ENCODE results near the gene PPP1R9A. TPM values are rescaled to one million over a fixed set of nuclear protein-coding genes. Genes with fewer than 3 reads are reported as not detected.
A peak's percentile ranks its signal among the peaks of the same experiment; 100 is the strongest.

Gene PPP1R9A
- total and polyA plus RNA-seq, 12 donors: 1.4 to 41.9 (median 29.1) TPM

- no peak overlapping the region for H3K27ac ChIP-seq
- no peaks in the 10 kb centered on the region for H3K36me3 ChIP-seq
- DNase-seq: no peak
- no peak overlapping the region for H3K4me3 ChIP-seq
- H3K9me3 ChIP-seq: no peaks in the 10 kb centered on the region
- intact Hi-C loops (cut with DNase I): no loop called here
- 58 to 66% methylated on average over 4 of the region's 4 CpGs for WGBS, 2 donors
- no peak for ATAC-seq
- H3K4me1 ChIP-seq: peaks cover 0 to 8% (median 0%) of the 10 kb centered on the region in 9 donors
- no peak for TF ChIP-seq CTCF (IDR thresholded peaks at IDR 0.05)
- H3K27me3 ChIP-seq: no peaks in the 10 kb centered on the region
Measured at GRCh38 chr7:95041031-95041430, 133.6 kb downstream of the PPP1R9A start.

- ATAC-seq: peak in 3 of 8 donors; percentile 52 to 69 (median 64)
Measured at GRCh38 chr7:95045236-95045923, 138.0 kb downstream of the PPP1R9A start.

GRCh38 chr7:95046494-95047240, 139.3 kb downstream of the PPP1R9A start:
- TF ChIP-seq CTCF (IDR thresholded peaks at IDR 0.05): no peak
- WGBS, 2 donors: 50 to 51% methylated on average over 7 of the region's 7 CpGs
- no peaks in the 10 kb centered on the region for H3K36me3 ChIP-seq
- DNase-seq (no peak), ATAC-seq (peak in 4 of 8 donors; percentile 44 to 75 (median 61))
- intact Hi-C loops (cut with DNase I): no loop called here
- H3K4me3 ChIP-seq: no peak overlapping the region
- H3K9me3 ChIP-seq: no peaks in the 10 kb centered on the region
- H3K27me3 ChIP-seq: no peaks in the 10 kb centered on the region
- H3K4me1 ChIP-seq: peaks cover 0 to 17% (median 3%) of the 10 kb centered on the region in 9 donors
- H3K27ac ChIP-seq: no peak overlapping the region

More at GRCh38 chr7:95045236-95045923, 138.0 kb downstream of the PPP1R9A start:
- H3K4me1 ChIP-seq: peaks cover 0 to 17% (median 3%) of the 10 kb centered on the region in 9 donors
- TF ChIP-seq CTCF (IDR thresholded peaks at IDR 0.05): peak in 6 of 9 donors; percentile 12 to 33 (median 18)
- H3K36me3 ChIP-seq: no peaks in the 10 kb centered on the region
- H3K27ac ChIP-seq: no peak overlapping the region
- no peak overlapping the region for H3K4me3 ChIP-seq
- H3K9me3 ChIP-seq: no peaks in the 10 kb centered on the region
- no peaks in the 10 kb centered on the region for H3K27me3 ChIP-seq
- DNase-seq: no peak
- 88 to 95% methylated on average over 8 of the region's 8 CpGs for WGBS, 2 donors
- intact Hi-C loops (cut with DNase I): no loop called here

- intact Hi-C loops (cut with DNase I): no loop called here
- Histone ChIP-seq H3K27me3 (no peaks in the 10 kb centered on the region), H3K4me1 (peaks cover 0 to 18% (median 3%) of the 10 kb centered on the region in 9 donors), H3K4me3 (no peak overlapping the region), H3K9me3 (no peaks in the 10 kb centered on the region), H3K27ac (no peak overlapping the region), H3K36me3 (no peaks in the 10 kb centered on the region)
- DNase-seq (no peak), ATAC-seq (no peak)
- TF ChIP-seq CTCF (IDR thresholded peaks at IDR 0.05): no peak
Measured at GRCh38 chr7:95047291-95047690, 139.9 kb downstream of the PPP1R9A start.

All from heart right ventricle (tissue), 16 donors.